H7 (cell line): ENCODE results near the gene KYAT1. TPM values are rescaled to one million over a fixed set of nuclear protein-coding genes. Genes with fewer than 3 reads are reported as not detected.
A peak's percentile ranks its signal among the peaks of the same experiment; 100 is the strongest.

Experiments
- DNase-seq: peaks from one replicate; pipeline ENCODE4 v3.0.0; 2012
- H3K27me3 ChIP-seq: 2 replicates; pipeline ENCODE4 v1.6.0; 2011; ENCODE audit warnings: mild to moderate bottlenecking, low read length; ENCODE audit not compliant: control insufficient read depth, insufficient read depth
- H3K36me3 ChIP-seq: replicated peaks from 2 replicates; pipeline ENCODE4 v1.5.1; 2011; ENCODE audit warnings: low read length; ENCODE audit not compliant: control insufficient read depth, insufficient read depth
- H3K4me3 ChIP-seq: 2 replicates; pipeline ENCODE4 v1.5.1; 2011; ENCODE audit warnings: low read depth, mild to moderate bottlenecking, control low read depth, low read length, moderate library complexity; ENCODE audit not compliant: insufficient read depth
- total RNA-seq: library from RNA; depleted of rRNA; stranded (reverse); fragments of >200 nt; shearing (Covaris generic); gene quantifications from 2 replicates; pipeline ENCODE4 v1.2.3, GENCODE V29; 2014

Gene KYAT1
- total RNA-seq, 1 experiment from 2014 or later, result 47.9 TPM

DNA sequence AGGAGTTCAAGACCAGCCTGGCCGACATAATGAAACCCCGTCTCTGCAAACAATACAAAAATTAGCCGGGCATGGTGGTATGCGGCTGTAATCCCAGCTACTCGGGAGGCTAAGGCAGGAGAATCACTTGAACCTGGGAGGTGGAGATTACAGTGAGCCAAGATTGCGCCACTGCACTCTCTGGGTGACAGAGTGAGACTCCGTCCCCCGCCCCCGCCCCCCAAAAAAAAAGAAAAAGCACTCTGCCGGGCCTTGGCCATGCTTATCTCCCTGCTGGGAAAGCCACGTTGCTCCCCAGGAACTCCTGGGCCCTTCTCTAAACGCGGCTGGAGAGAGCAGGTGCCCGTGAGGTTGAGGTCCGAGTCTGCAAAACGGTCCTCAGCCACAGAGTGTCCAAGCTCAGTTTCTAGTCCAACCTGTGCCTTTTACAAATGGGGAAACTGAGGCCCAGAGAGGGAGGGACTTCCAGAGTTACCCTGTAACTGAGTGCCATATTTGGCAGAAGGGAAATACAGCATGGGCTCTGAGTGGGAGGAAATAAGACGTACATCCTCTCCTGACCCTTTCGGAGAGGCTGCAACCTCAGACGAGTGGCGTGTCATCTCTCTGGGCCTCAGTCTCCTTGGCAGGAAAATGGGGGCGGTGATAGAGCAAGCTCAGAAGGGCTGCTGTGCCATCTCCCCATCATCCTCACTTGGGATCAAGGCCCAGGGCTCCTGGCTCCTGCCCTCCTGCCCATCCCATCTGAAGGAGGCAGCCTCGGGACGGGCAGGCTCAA is 32.4 kb upstream of the KYAT1 start:
- Histone ChIP-seq H3K4me3 (no peak overlapping the region), H3K27me3 (no peaks in the 10 kb centered on the region), H3K36me3 (peaks cover 12% of the 10 kb centered on the region)
- DNase-seq, result no peak

DNA sequence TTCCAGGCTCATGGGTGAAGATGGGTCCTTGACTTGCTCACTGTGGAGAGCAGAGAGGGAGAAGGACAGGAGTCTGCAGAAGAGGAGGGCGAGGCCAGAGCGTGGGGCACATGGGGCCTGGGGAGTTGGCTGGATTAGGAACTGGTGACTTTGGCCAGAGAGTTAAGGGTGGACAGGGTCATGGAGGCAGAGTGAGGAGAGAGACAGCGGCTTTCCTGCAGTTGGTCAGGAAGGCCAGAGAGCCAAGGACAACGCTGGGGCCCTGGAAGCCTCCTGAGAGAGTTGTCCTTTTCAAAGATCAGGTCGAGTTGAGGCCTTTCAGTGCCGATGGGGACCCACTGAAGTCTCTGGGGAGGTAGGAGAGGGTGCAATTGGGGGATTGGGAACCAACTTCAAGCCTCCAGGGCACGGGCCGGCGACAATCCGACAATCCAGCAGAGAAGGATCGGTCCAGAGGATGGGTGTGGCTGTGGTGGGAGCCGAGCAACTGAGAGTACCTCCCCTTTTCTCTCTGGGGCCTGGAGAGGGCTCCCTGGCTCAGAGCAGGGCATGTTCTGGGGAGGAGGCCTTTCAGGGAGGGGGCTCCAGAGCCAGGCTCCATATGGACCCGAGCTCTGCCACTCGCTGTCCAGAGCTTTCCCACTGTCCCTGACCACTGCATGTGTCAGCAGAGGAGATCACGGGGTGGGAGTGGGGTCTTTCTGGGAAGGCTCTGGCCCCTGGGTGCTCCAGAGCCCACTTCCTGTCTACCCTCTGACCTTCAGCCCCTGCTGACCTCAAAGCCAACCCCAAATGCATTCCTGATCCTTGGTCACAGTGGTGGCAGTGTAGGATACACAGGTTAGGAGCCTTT is 31.5 kb upstream of the KYAT1 start:
- H3K27me3 ChIP-seq, result no peaks in the 10 kb centered on the region
- no peak overlapping the region for H3K4me3 ChIP-seq
- peak; percentile 42 for DNase-seq
- peaks cover 20% of the 10 kb centered on the region for H3K36me3 ChIP-seq

DNA sequence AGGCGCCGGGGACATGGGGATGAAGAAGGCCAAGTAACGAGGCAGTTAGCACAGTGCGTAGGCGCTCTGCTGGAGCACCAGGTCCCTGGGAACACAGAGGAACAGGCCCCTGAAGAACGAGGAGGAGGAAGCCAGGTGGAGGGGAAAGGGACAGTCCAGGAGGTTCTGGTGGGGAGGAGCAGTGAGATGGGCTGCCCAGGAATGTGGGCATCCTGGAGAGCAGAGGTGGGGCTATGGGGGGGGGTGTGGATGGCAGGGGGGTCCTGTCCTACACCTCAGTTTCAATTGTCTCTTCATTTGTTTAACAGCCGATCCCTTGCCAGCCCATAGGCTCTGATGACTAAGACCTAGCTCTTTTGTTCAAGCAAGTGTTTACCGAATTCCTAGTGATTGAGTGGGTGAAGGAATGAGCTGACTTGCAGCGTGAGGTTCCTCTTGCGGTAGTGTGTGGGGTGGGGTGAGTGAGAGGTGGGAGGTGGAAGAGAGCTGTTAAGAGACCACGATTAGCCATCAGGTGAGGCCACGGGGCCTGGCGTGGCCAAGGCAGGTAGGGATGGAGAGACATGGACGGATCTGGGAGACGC is 30.6 kb upstream of the KYAT1 start:
- Histone ChIP-seq H3K4me3 (no peak overlapping the region), H3K27me3 (no peaks in the 10 kb centered on the region), H3K36me3 (peaks cover 24% of the 10 kb centered on the region)
- DNase-seq, result peak; percentile 80

DNA sequence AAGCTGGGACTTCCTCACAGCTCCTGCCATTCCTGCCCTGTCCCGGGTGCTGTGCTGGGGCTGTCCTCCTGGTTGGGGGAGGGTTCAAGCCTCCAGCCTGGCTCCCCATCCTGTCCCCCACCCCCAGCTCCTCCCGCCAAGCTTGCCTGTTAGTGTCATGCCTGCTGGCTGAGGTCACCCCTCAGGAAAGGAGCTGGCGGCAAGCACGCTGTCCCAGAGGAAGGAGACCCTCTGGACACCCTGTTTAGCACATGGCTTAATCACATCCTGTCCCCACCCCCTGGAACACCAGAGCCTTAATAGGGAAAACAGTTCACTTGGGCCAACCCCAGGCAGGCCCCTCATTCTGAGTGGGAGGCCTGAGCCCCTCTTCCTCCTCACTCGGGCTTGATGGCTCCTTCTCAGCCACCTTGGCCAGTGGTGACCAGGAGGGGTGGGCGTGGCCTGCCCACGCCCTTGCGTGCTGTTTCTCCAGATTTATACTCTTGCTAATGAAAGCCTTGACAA is 29.8 kb upstream of the KYAT1 start:
- peaks cover 24% of the 10 kb centered on the region for H3K36me3 ChIP-seq
- H3K27me3 ChIP-seq, result no peaks in the 10 kb centered on the region
- H3K4me3 ChIP-seq, result no peak overlapping the region
- peak; percentile 63 for DNase-seq

DNA sequence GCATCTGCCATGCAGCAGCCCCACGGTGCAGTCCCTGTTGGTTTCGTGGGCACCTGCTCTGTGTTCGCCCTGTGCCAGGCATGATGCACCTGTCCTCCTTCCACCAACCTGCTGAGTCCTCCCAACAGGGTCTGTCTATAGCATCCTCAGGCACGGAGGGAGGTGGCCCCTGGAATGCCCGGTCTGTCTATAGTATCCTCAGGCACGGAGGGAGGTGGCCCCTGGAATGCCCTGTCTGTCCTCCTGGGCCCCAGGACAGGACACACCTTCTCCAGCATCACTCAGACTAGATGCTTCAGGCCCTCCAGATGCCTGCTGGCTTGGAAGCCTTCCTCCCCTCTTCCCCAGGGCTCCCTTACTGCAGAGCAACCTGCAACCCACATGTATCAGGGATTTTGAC is 29.2 kb upstream of the KYAT1 start:
- H3K27me3 ChIP-seq, result no peaks in the 10 kb centered on the region
- H3K4me3 ChIP-seq, result no peak overlapping the region
- peaks cover 23% of the 10 kb centered on the region for H3K36me3 ChIP-seq
- peak; percentile 43 for DNase-seq

DNA sequence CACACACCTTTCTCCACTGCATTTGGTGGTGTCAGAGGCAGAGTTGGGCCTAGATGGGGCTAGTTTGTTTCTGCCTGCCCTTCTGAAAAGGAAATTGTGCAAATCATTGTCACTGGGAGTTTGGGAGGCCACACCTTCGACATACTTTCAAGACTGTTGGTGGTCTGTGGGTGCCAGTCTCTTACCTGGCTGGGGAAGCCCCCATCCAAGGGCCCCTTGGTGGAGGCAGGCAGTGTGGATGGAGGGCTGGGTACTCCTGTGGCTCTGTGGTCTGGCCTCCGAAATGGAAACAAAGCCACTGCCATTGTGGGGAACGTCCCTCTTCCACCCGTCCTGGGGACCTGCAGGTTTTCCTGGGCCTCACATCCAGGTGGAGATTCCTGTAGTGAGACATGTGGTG is 28.1 kb upstream of the KYAT1 start:
- Histone ChIP-seq H3K4me3 (no peak overlapping the region), H3K27me3 (no peaks in the 10 kb centered on the region), H3K36me3 (peaks cover 23% of the 10 kb centered on the region)
- DNase-seq, result no peak

DNA sequence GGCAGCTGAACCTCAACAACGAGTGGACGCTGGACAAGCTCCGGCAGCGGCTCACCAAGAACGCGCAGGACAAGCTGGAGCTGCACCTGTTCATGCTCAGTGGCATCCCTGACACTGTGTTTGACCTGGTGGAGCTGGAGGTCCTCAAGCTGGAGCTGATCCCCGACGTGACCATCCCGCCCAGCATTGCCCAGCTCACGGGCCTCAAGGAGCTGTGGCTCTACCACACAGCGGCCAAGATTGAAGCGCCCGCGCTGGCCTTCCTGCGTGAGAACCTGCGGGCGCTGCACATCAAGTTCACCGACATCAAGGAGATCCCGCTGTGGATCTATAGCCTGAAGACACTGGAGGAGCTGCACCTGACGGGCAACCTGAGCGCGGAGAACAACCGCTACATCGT is 26.6 kb upstream of the KYAT1 start:
- Histone ChIP-seq H3K27me3 (no peaks in the 10 kb centered on the region), H3K36me3 (peaks cover 23% of the 10 kb centered on the region), H3K4me3 (no peak overlapping the region)
- no peak for DNase-seq

DNA sequence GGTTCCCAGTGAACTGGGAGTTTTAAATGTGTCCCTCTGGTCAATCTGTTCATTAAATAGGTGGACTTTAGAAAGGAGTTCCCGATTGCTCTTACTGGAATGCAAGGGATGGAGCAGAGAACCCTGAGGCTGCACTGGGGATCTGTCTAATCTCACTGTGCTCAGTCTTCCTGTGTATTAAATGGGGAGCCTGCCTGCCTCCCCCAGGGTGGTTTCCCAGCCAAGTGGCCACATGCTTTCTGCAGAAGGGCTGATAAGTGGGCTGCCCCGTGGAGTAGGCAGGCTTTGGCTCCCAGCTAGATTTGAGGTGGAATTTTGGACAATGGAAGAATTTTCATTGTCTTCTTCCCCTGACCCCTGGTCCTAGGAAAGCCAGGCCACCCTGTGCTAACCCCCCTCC is 25.0 kb upstream of the KYAT1 start:
- H3K36me3 ChIP-seq, result peaks cover 23% of the 10 kb centered on the region
- H3K4me3 ChIP-seq, result no peak overlapping the region
- DNase-seq, result no peak
- no peaks in the 10 kb centered on the region for H3K27me3 ChIP-seq

DNA sequence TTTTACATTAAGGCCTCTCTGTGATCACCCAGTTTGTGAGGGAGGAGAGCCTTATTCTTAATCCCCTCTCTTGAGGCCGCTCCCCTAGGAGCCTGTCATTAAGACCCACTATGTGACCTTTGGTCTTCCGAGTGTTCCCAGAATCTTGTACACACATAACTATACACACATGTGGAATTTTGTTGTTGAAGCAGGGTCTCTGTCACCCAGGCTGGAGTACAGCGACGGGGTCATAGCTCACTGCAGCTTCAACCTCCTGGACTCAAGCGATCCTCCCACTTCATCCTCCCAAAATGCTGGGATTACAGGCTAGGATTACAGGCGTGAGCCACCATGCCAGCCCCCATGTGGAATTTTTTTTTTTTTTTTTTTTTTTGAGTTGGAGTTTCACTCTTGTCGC is 24.2 kb upstream of the KYAT1 start:
- Histone ChIP-seq H3K36me3 (peaks cover 23% of the 10 kb centered on the region), H3K4me3 (no peak overlapping the region), H3K27me3 (no peaks in the 10 kb centered on the region)
- no peak for DNase-seq

DNA sequence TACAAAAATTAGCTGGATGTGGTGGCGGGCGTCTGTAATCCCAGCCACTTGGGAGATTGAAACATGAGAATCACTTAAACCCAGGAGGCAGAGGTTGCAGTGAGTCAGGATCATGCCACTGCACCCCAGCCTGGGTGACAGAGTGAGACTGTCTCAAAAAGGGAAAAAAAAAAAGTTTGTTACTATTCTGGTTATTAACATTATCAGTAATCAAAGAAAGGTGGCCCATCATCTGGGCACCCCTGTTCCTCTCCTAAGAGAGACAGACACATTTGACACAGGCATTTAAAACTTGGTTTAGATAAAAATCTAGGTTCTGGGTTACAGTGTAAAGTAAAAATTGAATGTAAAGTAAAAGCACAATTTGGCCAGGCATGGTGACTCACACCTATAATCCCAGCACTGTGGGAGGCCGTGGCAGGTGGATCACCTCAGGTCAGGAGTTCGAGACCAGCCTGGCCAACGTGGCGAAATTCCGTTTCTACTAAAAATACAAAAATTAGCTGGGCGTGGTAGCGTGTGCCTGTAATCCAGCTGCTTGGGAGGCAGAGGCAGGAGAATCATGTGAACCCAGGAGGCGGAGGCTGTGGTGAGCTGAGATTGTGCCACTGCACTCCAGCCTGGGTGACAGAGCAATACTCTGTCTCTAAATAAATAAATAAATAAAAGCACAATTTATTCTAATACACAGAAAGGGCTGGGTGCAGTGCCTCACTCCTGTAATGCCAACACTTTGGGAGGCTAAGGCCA is 22.3 kb upstream of the KYAT1 start:
- Histone ChIP-seq H3K27me3 (no peaks in the 10 kb centered on the region), H3K36me3 (peaks cover 15% of the 10 kb centered on the region), H3K4me3 (no peak overlapping the region)
- no peak for DNase-seq

DNA sequence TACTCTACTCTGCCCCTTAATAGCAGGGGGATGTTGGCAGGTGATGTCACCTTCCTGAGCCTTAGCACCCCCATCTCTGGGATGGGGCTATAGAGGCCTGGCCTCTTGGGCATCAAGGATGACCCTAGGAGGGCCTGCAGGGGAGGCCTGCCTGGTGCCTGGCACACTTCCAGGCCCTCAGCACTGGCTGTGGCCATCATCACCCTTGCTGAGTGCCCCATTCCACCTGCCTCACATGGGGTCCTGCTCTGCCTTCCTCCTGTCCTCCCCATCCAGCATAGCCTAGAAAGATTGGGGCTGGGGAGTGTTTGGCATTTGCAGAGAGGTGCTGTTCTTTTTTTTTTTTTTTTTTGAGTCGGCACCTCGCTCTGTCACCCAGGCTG is 21.3 kb upstream of the KYAT1 start:
- H3K36me3 ChIP-seq, result peaks cover 5% of the 10 kb centered on the region
- no peak overlapping the region for H3K4me3 ChIP-seq
- H3K27me3 ChIP-seq, result no peaks in the 10 kb centered on the region
- DNase-seq, result no peak

DNA sequence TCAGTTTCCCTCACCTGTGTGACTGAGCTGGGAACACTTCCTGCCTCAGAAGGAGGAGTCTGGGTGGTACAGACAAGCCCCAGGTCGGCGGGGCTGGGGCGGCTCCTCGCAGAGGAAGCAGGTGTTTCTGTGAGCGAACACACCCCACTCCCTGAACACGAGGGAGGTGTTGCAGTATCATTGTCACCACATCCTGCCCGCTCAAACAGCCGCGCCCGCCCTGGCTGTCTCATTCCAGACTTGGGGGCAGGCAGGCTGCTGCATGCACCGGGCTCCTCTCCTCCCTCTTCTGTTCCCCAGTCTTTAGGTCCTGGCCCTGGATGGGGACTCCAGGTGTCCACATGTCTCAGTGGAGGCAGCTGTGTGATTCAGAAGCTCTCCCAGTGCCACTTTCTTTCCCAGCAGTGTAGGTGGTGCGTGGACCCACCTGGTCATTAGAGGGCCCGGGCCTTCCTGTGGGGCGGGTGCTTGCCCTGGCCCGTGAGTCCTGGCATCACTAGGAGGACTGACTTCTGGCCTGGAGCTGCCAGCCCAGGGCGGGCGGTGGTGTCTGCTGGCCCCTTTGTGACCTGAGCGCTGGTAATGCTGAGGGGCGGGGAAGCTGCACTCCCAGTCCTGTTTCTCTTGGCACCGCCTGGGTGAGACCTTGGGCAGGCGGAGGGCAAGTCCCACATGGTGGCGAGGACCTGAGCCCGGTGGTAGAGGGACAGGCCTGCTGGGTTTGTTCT is 20.8 kb upstream of the KYAT1 start:
- no peaks in the 10 kb centered on the region; the same call in 1 of the 2 replicates for H3K36me3 ChIP-seq
- DNase-seq, result no peak
- H3K4me3 ChIP-seq, result no peak overlapping the region
- no peaks in the 10 kb centered on the region for H3K27me3 ChIP-seq

DNA sequence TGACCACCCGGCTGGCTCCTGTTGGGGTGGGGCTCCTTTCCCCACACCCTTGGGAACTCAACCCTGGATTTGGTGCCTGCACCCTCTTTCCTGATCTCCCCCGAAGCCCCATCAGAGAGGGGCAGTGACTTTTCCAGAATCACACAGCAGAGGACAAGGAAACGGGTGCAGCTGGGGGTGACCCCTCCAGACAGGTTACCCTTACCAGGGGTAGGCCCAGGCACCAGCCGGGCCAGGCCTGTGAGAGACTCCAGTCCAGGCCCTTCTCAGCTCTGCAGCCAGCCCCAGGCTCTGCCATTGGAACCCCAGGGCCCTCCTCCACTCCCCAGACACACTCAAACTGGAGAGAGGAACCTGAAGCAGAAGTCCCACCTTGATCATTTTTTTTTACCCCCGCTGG is 20.1 kb upstream of the KYAT1 start:
- H3K36me3 ChIP-seq, result no peaks in the 10 kb centered on the region
- H3K27me3 ChIP-seq, result no peaks in the 10 kb centered on the region
- no peak overlapping the region for H3K4me3 ChIP-seq
- DNase-seq, result no peak

DNA sequence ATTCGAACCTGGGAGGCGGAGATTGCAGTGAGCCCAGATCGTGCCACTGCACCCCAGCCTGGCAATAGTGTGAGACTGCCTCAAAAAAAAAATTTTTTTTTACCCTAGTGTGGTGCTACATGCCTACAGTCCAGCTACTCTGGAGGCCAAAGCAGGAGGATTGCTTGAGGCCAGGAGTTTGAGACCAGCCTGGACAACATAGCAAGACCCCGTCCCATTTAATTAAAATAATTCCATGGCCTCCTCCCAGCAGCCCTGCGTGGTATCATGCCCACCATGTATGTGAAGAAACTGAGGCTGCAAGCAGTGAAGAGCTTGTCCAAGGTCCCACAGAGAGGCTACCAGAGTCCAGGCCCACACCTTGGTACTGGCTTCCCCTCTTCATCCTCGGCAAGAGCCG is 19.6 kb upstream of the KYAT1 start:
- Histone ChIP-seq H3K27me3 (no peaks in the 10 kb centered on the region), H3K36me3 (no peaks in the 10 kb centered on the region; the same call in 1 of the 2 replicates), H3K4me3 (no peak overlapping the region)
- DNase-seq, result no peak
